Astrocyte (in vitro differentiated cells and primary cell): ENCODE data around the gene CXCL13.

Experiments used
- EZH2 ChIP-seq: IDR thresholded peaks from 2 replicates; pipeline ENCODE4 v1.6.1; 2012; ENCODE audit warnings: mild to moderate bottlenecking, low read length, inconsistent platforms; ENCODE audit not compliant: insufficient read depth
- TF ChIP-seq, protein P1 (sequence below): IDR thresholded peaks from 2 replicates; pipeline ENCODE4 v1.5.1; 2011; ENCODE audit warnings: low read depth, mild to moderate bottlenecking, inconsistent platforms, low read length, moderate library complexity; ENCODE audit not compliant: insufficient read depth

- TF ChIP-seq, protein P1, sequence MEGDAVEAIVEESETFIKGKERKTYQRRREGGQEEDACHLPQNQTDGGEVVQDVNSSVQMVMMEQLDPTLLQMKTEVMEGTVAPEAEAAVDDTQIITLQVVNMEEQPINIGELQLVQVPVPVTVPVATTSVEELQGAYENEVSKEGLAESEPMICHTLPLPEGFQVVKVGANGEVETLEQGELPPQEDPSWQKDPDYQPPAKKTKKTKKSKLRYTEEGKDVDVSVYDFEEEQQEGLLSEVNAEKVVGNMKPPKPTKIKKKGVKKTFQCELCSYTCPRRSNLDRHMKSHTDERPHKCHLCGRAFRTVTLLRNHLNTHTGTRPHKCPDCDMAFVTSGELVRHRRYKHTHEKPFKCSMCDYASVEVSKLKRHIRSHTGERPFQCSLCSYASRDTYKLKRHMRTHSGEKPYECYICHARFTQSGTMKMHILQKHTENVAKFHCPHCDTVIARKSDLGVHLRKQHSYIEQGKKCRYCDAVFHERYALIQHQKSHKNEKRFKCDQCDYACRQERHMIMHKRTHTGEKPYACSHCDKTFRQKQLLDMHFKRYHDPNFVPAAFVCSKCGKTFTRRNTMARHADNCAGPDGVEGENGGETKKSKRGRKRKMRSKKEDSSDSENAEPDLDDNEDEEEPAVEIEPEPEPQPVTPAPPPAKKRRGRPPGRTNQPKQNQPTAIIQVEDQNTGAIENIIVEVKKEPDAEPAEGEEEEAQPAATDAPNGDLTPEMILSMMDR: no peak
- TF ChIP-seq EZH2: no peak
Measured at GRCh38 chr4:77590482-77590881, 15.1 kb upstream of the CXCL13 start.
